SK-N-SH (cell line): ENCODE measurements around the gene SAE1. TPM values are rescaled to one million over a fixed set of nuclear protein-coding genes. Genes with fewer than 3 reads are reported as not detected.
A peak's percentile ranks its signal among the peaks of the same experiment; 100 is the strongest.

Source experiments
- CTCF ChIA-PET: fragments of 300-600, 350-600 bp; formaldehyde crosslinking; extraction: SDS; loops from one replicate; lab custom pipeline; 2021; lab: Yijun Ruan, JAX
- POLR2A ChIA-PET: fragments of 350-600 bp; sonication (Branson Sonifier 250); formaldehyde crosslinking; extraction: SDS; loops from one replicate; lab custom pipeline; 2020; ENCODE audit warnings: antibody characterized with exemption, inconsistent platforms; lab: Yijun Ruan, JAX
- DNase-seq: peaks from one replicate; pipeline ENCODE4 v3.0.0; 2012
- H2AFZ ChIP-seq: fragments of 200-600 bp; sonication (generic); 2 replicates; pipeline ENCODE4 v1.8.1; 2016; ENCODE audit warnings: antibody characterized with exemption, mild to moderate bottlenecking, low read depth
- H3F3A ChIP-seq: fragments of 200-600 bp; sonication (generic); replicated peaks from 2 replicates; pipeline ENCODE3; 2016; ENCODE audit warnings: antibody characterized with exemption, mild to moderate bottlenecking; ENCODE audit not compliant: insufficient read depth
- H3K27ac ChIP-seq, 2 experiments: fragments of 200-500 bp in 1 of 2; fragments of 200-600 bp in 1 of 2; sonication (Bioruptor generic) in 1 of 2; sonication (generic), shearing (Covaris generic) in 1 of 2; 2 replicates each; pipeline versions ENCODE4 v1.5.1 to v1.6.1; 2014 to 2016; ENCODE audit warnings: low read depth in 2 of 2, inconsistent platforms in 1 of 2, low read length in 1 of 2, mild to moderate bottlenecking in 1 of 2, mixed read lengths in 1 of 2
- H3K27me3 ChIP-seq: fragments of 200-600 bp; sonication (generic), shearing (Covaris generic); 2 replicates; pipeline ENCODE4 v1.6.1; 2016; ENCODE audit warnings: mixed run types; ENCODE audit not compliant: insufficient read depth
- H3K36me3 ChIP-seq, 2 experiments: fragments of 200-500 bp in 1 of 2; fragments of 200-600 bp in 1 of 2; sonication (Bioruptor generic) in 1 of 2; sonication (generic) in 1 of 2; replicated peaks in 1 of 2; 2 replicates each; pipeline versions ENCODE3 to v1.5.1; 2014 to 2016; ENCODE audit warnings: low read length in 1 of 2, mild to moderate bottlenecking in 1 of 2; ENCODE audit not compliant: insufficient read depth in 2 of 2, control insufficient read depth in 1 of 2
- H3K4me1 ChIP-seq, 2 experiments: fragments of 200-500 bp in 1 of 2; fragments of 200-600 bp in 1 of 2; sonication (Bioruptor generic) in 1 of 2; sonication (generic), shearing (Covaris generic) in 1 of 2; 2 replicates each; pipeline versions ENCODE4 v1.5.1 to v1.6.1; 2014 to 2016; ENCODE audit warnings: low read depth in 1 of 2, low read length in 1 of 2, mixed run types in 1 of 2; ENCODE audit not compliant: insufficient read depth in 2 of 2, control insufficient read depth in 1 of 2
- H3K4me2 ChIP-seq: fragments of 200-600 bp; sonication (generic), shearing (Covaris generic); 2 replicates; pipeline ENCODE4 v1.6.1; 2017; ENCODE audit warnings: mixed run types
- H3K4me3 ChIP-seq, 2 experiments: fragments of 200-500 bp in 1 of 2; fragments of 200-600 bp in 1 of 2; sonication (Bioruptor generic) in 1 of 2; sonication (generic), shearing (Covaris generic) in 1 of 2; 2 replicates each; pipeline versions ENCODE4 v1.5.1 to v1.8.1; 2014 to 2016; ENCODE audit warnings: low read depth in 2 of 2, inconsistent platforms in 1 of 2, low read length in 1 of 2, mild to moderate bottlenecking in 1 of 2, mixed read lengths in 1 of 2, moderate library complexity in 1 of 2
- H3K79me2 ChIP-seq: fragments of 200-600 bp; sonication (generic); 2 replicates; pipeline ENCODE4 v1.8.1; 2017; ENCODE audit warnings: mild to moderate bottlenecking; ENCODE audit not compliant: insufficient read depth
- H3K9ac ChIP-seq: fragments of 200-600 bp; sonication (generic); 2 replicates; pipeline ENCODE4 v1.6.1; 2017; ENCODE audit warnings: mixed run types
- H3K9me2 ChIP-seq: fragments of 200-600 bp; sonication (generic); 2 replicates; pipeline ENCODE4 v1.6.1; 2017; ENCODE audit warnings: mixed run types
- H3K9me3 ChIP-seq: fragments of 200-600 bp; sonication (generic); 2 replicates; pipeline ENCODE4 v1.6.1; 2017; ENCODE audit warnings: mixed run types, mild to moderate bottlenecking, moderate library complexity
- H4K20me1 ChIP-seq: fragments of 200-600 bp; sonication (generic); 2 replicates; pipeline ENCODE4 v1.6.1; 2017; ENCODE audit warnings: mild to moderate bottlenecking, mixed run types; ENCODE audit not compliant: insufficient read depth
- CHD2 ChIP-seq: fragments of 150-350 bp; IDR thresholded peaks from 2 replicates; pipeline ENCODE4 v1.6.1; 2018; ENCODE audit warnings: low read length; ENCODE audit not compliant: partially characterized antibody
- EP300 ChIP-seq, 2 experiments: IDR thresholded peaks; 2 replicates each; pipeline versions ENCODE4 v1.4.0 to v1.6.1; 2012; ENCODE audit warnings: borderline replicate concordance in 1 of 2, low read depth in 1 of 2, low read length in 1 of 2
- EZH2phosphoT487 ChIP-seq: fragments of 200-600 bp; sonication (generic); IDR thresholded peaks from 2 replicates; pipeline ENCODE4 v1.6.1; 2017; ENCODE audit warnings: low read depth, mixed run types, mild to moderate bottlenecking, antibody characterized with exemption, moderate library complexity, borderline replicate concordance
- FOSL2 ChIP-seq: IDR thresholded peaks from 2 replicates; pipeline ENCODE4 v1.4.0; 2012; ENCODE audit warnings: low read depth, mild to moderate bottlenecking, moderate library complexity, borderline replicate concordance
- IRF3 ChIP-seq: fragments of 150-350 bp; IDR thresholded peaks from 2 replicates; pipeline ENCODE4 v1.6.1; 2016; ENCODE audit warnings: mild to moderate bottlenecking, low read depth, low read length
- MEF2A ChIP-seq: IDR thresholded peaks from 2 replicates; pipeline ENCODE4 v1.4.0; 2012; ENCODE audit warnings: low read depth, borderline replicate concordance
- NFIC ChIP-seq: IDR thresholded peaks from 2 replicates; pipeline ENCODE4 v1.4.0; 2012; ENCODE audit warnings: borderline replicate concordance
- NRF1 ChIP-seq: IDR thresholded peaks from 2 replicates; pipeline ENCODE4 v1.6.1; 2012; ENCODE audit warnings: low read depth, mild to moderate bottlenecking, low read length
- POLR2AphosphoS5 ChIP-seq: IDR thresholded peaks from 2 replicates; pipeline ENCODE4 v1.6.1; 2012; ENCODE audit warnings: low read depth, low read length
- RFX5 ChIP-seq: IDR thresholded peaks from 2 replicates; pipeline ENCODE4 v1.6.1; 2012; ENCODE audit warnings: mild to moderate bottlenecking, improper control_type of control experiment, low read length
- TAF1 ChIP-seq: IDR thresholded peaks from 2 replicates; pipeline ENCODE4 v1.6.1; 2012; ENCODE audit warnings: low read depth, mild to moderate bottlenecking, low read length, moderate library complexity, borderline replicate concordance
- TCF12 ChIP-seq: IDR thresholded peaks from 2 replicates; pipeline ENCODE4 v1.4.0; 2012
- TEAD4 ChIP-seq: IDR thresholded peaks from 2 replicates; pipeline ENCODE4 v1.4.0; 2012; ENCODE audit warnings: mild to moderate bottlenecking, borderline replicate concordance; ENCODE audit not compliant: insufficient read depth
- USF1 ChIP-seq: IDR thresholded peaks from 2 replicates; pipeline ENCODE4 v1.4.0; 2012; ENCODE audit warnings: low read depth, borderline replicate concordance
- YY1 ChIP-seq: IDR thresholded peaks from 2 replicates; pipeline ENCODE4 v1.4.0; 2012; ENCODE audit warnings: low read depth, mild to moderate bottlenecking
- ZBTB33 ChIP-seq: IDR thresholded peaks from 2 replicates; pipeline ENCODE4 v1.4.0; 2012; ENCODE audit warnings: low read depth, borderline replicate concordance
- WGBS: methylation state at CpG from one replicate; pipeline ENCODE4 v1.1.6; 2017; ENCODE audit warnings: low lambda C conversion rate; 5-methylcytosine and 5-hydroxymethylcytosine counted together
- polyA plus RNA-seq, 3 experiments: library from polyadenylated mRNA; depleted of rRNA; stranded (reverse); fragments of >200 nt; gene quantifications; 2 replicates each; pipeline ENCODE4 v1.2.3, GENCODE V29; 2012
- TF ChIP-seq, protein P1 (sequence below): IDR thresholded peaks from 2 replicates; pipeline ENCODE4; 2012

The SAE1 gene
- polyA plus RNA-seq, 1 of the 3 experiments (the other 2 are of a cell fraction) = 123 TPM

- no peak for DNase-seq
- H3K27me3 ChIP-seq = no peaks in the 10 kb centered on the region
- no peak overlapping the region for H2AFZ ChIP-seq
- no peak overlapping the region for H3K4me2 ChIP-seq
- ChIA-PET POLR2A (no interaction called here), CTCF (interaction anchor here (2.6 to 3.0 kb wide), 2 partner anchors 42 to 76 kb away, joined by 10 to 17 read pairs; no protein-coding TSS in a partner anchor)
- no peak for TF ChIP-seq FOSL2
- TF ChIP-seq, protein P1, sequence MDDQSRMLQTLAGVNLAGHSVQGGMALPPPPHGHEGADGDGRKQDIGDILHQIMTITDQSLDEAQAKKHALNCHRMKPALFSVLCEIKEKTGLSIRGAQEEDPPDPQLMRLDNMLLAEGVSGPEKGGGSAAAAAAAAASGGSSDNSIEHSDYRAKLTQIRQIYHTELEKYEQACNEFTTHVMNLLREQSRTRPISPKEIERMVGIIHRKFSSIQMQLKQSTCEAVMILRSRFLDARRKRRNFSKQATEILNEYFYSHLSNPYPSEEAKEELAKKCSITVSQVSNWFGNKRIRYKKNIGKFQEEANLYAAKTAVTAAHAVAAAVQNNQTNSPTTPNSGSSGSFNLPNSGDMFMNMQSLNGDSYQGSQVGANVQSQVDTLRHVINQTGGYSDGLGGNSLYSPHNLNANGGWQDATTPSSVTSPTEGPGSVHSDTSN = no peak
- no peak for TF ChIP-seq YY1
- TF ChIP-seq TAF1 = no peak
- TF ChIP-seq IRF3 = no peak
- no peak for TF ChIP-seq TCF12
- no peak for TF ChIP-seq POLR2AphosphoS5
- no peak for TF ChIP-seq USF1
- no peaks in the 10 kb centered on the region for H3K4me1 ChIP-seq
- no peak overlapping the region for H3K4me3 ChIP-seq
- no peak overlapping the region for H3K27ac ChIP-seq
- WGBS = 95% methylated on average over 7 of the region's 7 CpGs
- peaks cover 12 to 49% of the 10 kb centered on the region in 2 experiments for H3K36me3 ChIP-seq
- peaks cover 14% of the 10 kb centered on the region for H3F3A ChIP-seq
- no peaks in the 10 kb centered on the region for H3K9me3 ChIP-seq
- H4K20me1 ChIP-seq = peaks cover 3% of the 10 kb centered on the region; the same call in 1 of the 2 replicates
- no peaks in the 10 kb centered on the region for H3K9me2 ChIP-seq
- H3K9ac ChIP-seq = no peak overlapping the region
- H3K79me2 ChIP-seq = peaks cover 77% of the 10 kb centered on the region
These were observed 37.4 kb downstream of the SAE1 start for GRCh38 chr19:47168065-47168464.

GRCh38 chr19:47172666-47173455 is 42.2 kb downstream of the SAE1 start:
- ChIA-PET CTCF (interaction anchor here (1.0 to 3.9 kb wide), 6 partner anchors 11 to 160 kb away, joined by 3 to 14 read pairs (median 6); no protein-coding TSS in a partner anchor), POLR2A (no interaction called here)
- H3K9me2 ChIP-seq = no peaks in the 10 kb centered on the region
- peaks cover 0 to 15% of the 10 kb centered on the region in 2 experiments; a peak in 3 of 4 replicates for H3K4me1 ChIP-seq
- H3K36me3 ChIP-seq = peaks cover 12 to 49% of the 10 kb centered on the region in 2 experiments
- no peaks in the 10 kb centered on the region for H3K9me3 ChIP-seq
- no peak overlapping the region for H3K4me2 ChIP-seq
- no peak for DNase-seq
- no peak overlapping the region for H2AFZ ChIP-seq
- peaks cover 73% of the 10 kb centered on the region for H3K79me2 ChIP-seq
- peak overlapping the region in 1 of 2 experiments; percentile 28; a peak in 1 of 4 replicates for H3K27ac ChIP-seq
- H3K27me3 ChIP-seq = no peaks in the 10 kb centered on the region
- peaks cover 43% of the 10 kb centered on the region for H3F3A ChIP-seq
- no peak overlapping the region for H3K4me3 ChIP-seq
- 93% methylated on average over 19 of the region's 19 CpGs for WGBS
- peaks cover 28% of the 10 kb centered on the region for H4K20me1 ChIP-seq
- H3K9ac ChIP-seq = no peak overlapping the region
- no peak for TF ChIP-seq MEF2A
- TF ChIP-seq IRF3 = no peak
- no peak for TF ChIP-seq NFIC
- TF ChIP-seq EZH2phosphoT487 = no peak
- TF ChIP-seq FOSL2 = no peak
- no peak for TF ChIP-seq CHD2
- TF ChIP-seq EP300 (IDR thresholded peaks at IDR 0.05; ENCODE audit: borderline replicate concordance in 1 of 2, low read depth in 1 of 2, low read length in 1 of 2) = no peak
- no peak for TF ChIP-seq USF1
- TF ChIP-seq RFX5 = no peak
- no peak for TF ChIP-seq TEAD4
- no peak for TF ChIP-seq NRF1
- no peak for TF ChIP-seq POLR2AphosphoS5
- no peak for TF ChIP-seq TAF1
- TF ChIP-seq ZBTB33 = no peak
